Cardiac fibroblast (primary cell): ENCODE results near the gene EGLN1.

Source experiments
- DNase-seq, 2 donors: peaks; one replicate each; pipeline versions ENCODE4 v3.0.0 to v3.0.0-alpha.2; 2010; ENCODE audit warnings: low read depth in 2 of 2
- H3K4me3 ChIP-seq, 2 donors: replicated peaks in 1 of 2; 1 replicate in 1 of 2; 2 replicates in 1 of 2; pipeline ENCODE4 v1.5.1; 2011; ENCODE audit warnings: low read depth in 2 of 2, low read length in 2 of 2, mild to moderate bottlenecking in 2 of 2, moderate library complexity in 1 of 2
- TF ChIP-seq, protein P1 (sequence below): IDR thresholded peaks from one replicate; pipeline ENCODE4 v1.5.1; 2011; ENCODE audit warnings: low read depth, mild to moderate bottlenecking, low read length, inconsistent platforms

The EGLN1 gene

GRCh38 chr1:231420299-231420958 is 1.7 kb downstream of the EGLN1 start:
- peak overlapping the region; percentile 80 to 87 for H3K4me3 ChIP-seq
- TF ChIP-seq, protein P1, sequence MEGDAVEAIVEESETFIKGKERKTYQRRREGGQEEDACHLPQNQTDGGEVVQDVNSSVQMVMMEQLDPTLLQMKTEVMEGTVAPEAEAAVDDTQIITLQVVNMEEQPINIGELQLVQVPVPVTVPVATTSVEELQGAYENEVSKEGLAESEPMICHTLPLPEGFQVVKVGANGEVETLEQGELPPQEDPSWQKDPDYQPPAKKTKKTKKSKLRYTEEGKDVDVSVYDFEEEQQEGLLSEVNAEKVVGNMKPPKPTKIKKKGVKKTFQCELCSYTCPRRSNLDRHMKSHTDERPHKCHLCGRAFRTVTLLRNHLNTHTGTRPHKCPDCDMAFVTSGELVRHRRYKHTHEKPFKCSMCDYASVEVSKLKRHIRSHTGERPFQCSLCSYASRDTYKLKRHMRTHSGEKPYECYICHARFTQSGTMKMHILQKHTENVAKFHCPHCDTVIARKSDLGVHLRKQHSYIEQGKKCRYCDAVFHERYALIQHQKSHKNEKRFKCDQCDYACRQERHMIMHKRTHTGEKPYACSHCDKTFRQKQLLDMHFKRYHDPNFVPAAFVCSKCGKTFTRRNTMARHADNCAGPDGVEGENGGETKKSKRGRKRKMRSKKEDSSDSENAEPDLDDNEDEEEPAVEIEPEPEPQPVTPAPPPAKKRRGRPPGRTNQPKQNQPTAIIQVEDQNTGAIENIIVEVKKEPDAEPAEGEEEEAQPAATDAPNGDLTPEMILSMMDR: no peak
- peak; percentile 43 for DNase-seq

DNA sequence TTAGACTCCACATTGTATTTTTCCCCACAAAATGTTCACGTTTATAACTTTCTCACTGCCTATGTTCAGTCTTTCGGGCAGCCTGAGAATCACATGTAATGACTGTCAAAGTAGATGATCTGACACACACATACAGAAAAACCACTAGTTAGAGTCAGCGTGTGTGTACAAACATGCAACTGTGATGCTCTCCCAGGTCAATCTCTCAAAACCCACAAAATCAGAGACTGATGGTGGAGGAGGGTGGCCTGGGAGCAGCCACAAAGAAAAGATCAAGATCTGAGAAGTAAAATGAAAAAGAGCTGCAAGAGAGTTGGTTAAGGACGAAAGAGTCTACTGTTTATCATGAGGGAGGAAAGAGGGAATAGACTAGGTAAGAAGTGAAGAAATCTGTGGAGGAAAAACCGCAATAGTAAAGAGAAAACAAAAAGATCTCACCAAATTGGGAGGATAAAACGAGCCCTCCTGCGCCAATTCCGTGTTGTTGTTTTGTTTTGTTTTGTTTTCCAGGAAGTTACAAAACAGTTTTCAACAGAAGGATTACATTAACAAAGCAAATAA is 2.3 kb downstream of the EGLN1 start:
- TF ChIP-seq, protein P1: no peak
- peak overlapping the region; percentile 80 to 87 for H3K4me3 ChIP-seq
- DNase-seq: no peak

DNA sequence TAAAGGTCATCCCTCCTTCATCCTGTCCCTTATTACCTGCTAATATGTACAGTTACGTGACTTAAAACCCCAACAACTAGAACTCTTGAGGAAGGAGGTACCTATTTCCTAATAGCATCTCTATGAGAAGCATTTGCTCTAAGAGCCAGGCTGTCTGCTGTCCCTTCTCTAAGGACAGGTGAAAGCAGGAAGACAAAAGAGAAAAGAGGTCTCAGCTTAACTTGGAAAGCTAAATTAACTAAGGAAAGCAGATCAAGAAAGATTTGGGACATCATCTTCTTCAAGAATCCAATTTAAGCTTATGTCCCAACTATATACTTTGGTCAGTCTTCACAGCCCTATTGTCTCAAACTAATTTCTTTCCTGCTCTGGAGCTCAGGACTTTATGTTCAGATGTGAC is 2.9 kb downstream of the EGLN1 start:
- peak overlapping the region; percentile 80 to 87 for H3K4me3 ChIP-seq
- TF ChIP-seq, protein P1: no peak
- no peak for DNase-seq

- TF ChIP-seq, protein P1: no peak
- H3K4me3 ChIP-seq: peak overlapping the region; percentile 80 to 87
- DNase-seq: no peak
These were observed 3.4 kb downstream of the EGLN1 start for GRCh38 chr1:231418741-231419107.

- DNase-seq: no peak
- H3K4me3 ChIP-seq: peak overlapping the region; percentile 80 to 87
- TF ChIP-seq, protein P1: no peak
These were observed 3.9 kb downstream of the EGLN1 start for GRCh38 chr1:231418101-231418740.

GRCh38 chr1:231417513-231417912 is 4.6 kb downstream of the EGLN1 start:
- peak overlapping the region; percentile 8 to 87 for H3K4me3 ChIP-seq
- TF ChIP-seq, protein P1: no peak
- no peak for DNase-seq
